ENCODE data around the gene FOXC2.
A peak's percentile ranks its signal among the peaks of the same experiment; 100 is the strongest.
"Not testable (repeated sequence)": the region's sequence is repeated elsewhere in the genome, so short reads cannot be mapped to it uniquely, and the experiment has no call there.

The FOXC2 gene

GRCh38 chr16:86585821-86586611, 19.4 kb downstream of the FOXC2 start:
- DNase-seq (ENCODE audit: low read depth in 3 of 3, low spot score in 1 of 3), result no peak

- no peak for DNase-seq (ENCODE audit: low read depth in 3 of 3, low spot score in 1 of 3)
Observed at GRCh38 chr16:86587487-86587886, 20.9 kb downstream of the FOXC2 start.

- DNase-seq (ENCODE audit: low read depth in 3 of 3, low spot score in 1 of 3), result not testable (repeated sequence)
Observed at GRCh38 chr16:86587955-86588354, 21.3 kb downstream of the FOXC2 start.

- DNase-seq (ENCODE audit: low read depth in 3 of 3, low spot score in 1 of 3), result no peak
Observed at GRCh38 chr16:86590501-86591144, 24.0 kb downstream of the FOXC2 start.

GRCh38 chr16:86591270-86591669, 24.6 kb downstream of the FOXC2 start:
- DNase-seq (ENCODE audit: low read depth in 3 of 3, low spot score in 1 of 3), result no peak

GRCh38 chr16:86593913-86594620, 27.4 kb downstream of the FOXC2 start:
- no peak for DNase-seq (ENCODE audit: low read depth in 3 of 3, low spot score in 1 of 3)

GRCh38 chr16:86594721-86595120, 28.1 kb downstream of the FOXC2 start:
- DNase-seq (ENCODE audit: low read depth in 3 of 3, low spot score in 1 of 3), result no peak

- DNase-seq (ENCODE audit: low read depth in 3 of 3, low spot score in 1 of 3), result no peak
Observed at GRCh38 chr16:86595983-86596605, 29.5 kb downstream of the FOXC2 start.

GRCh38 chr16:86597126-86597879, 30.7 kb downstream of the FOXC2 start:
- DNase-seq (ENCODE audit: low read depth in 3 of 3, low spot score in 1 of 3), result no peak

- DNase-seq (ENCODE audit: low read depth in 3 of 3, low spot score in 1 of 3), result no peak
Observed at GRCh38 chr16:86597880-86598606, 31.4 kb downstream of the FOXC2 start.

- no peak for DNase-seq (ENCODE audit: low read depth in 3 of 3, low spot score in 1 of 3)
Observed at GRCh38 chr16:86598607-86599565, 32.3 kb downstream of the FOXC2 start.

- DNase-seq (ENCODE audit: low read depth in 3 of 3, low spot score in 1 of 3), result no peak
Observed at GRCh38 chr16:86601356-86601755, 34.7 kb downstream of the FOXC2 start.

- no peak for DNase-seq (ENCODE audit: low read depth in 3 of 3, low spot score in 1 of 3)
Observed at GRCh38 chr16:86602521-86602920, 35.9 kb downstream of the FOXC2 start.

GRCh38 chr16:86604436-86605193, 38.0 kb downstream of the FOXC2 start:
- DNase-seq (ENCODE audit: low read depth in 3 of 3, low spot score in 1 of 3), result peak in 2 of 3 donors; percentile 12 to 16

GRCh38 chr16:86605950-86606349, 39.3 kb downstream of the FOXC2 start:
- no peak for DNase-seq (ENCODE audit: low read depth in 3 of 3, low spot score in 1 of 3)

GRCh38 chr16:86608301-86608747, 41.7 kb downstream of the FOXC2 start:
- DNase-seq (ENCODE audit: low read depth in 3 of 3, low spot score in 1 of 3), result no peak

GRCh38 chr16:86609115-86609514, 42.5 kb downstream of the FOXC2 start:
- no peak for DNase-seq (ENCODE audit: low read depth in 3 of 3, low spot score in 1 of 3)

GRCh38 chr16:86609661-86610060, 43.0 kb downstream of the FOXC2 start:
- no peak for DNase-seq (ENCODE audit: low read depth in 3 of 3, low spot score in 1 of 3)
